ENCODE data around the gene PRLH.

PRLH gene

GRCh38 chr2:237539681-237540080, 26.7 kb upstream of the PRLH start:
- DNase-seq (ENCODE audit: low spot score): no peak

DNA sequence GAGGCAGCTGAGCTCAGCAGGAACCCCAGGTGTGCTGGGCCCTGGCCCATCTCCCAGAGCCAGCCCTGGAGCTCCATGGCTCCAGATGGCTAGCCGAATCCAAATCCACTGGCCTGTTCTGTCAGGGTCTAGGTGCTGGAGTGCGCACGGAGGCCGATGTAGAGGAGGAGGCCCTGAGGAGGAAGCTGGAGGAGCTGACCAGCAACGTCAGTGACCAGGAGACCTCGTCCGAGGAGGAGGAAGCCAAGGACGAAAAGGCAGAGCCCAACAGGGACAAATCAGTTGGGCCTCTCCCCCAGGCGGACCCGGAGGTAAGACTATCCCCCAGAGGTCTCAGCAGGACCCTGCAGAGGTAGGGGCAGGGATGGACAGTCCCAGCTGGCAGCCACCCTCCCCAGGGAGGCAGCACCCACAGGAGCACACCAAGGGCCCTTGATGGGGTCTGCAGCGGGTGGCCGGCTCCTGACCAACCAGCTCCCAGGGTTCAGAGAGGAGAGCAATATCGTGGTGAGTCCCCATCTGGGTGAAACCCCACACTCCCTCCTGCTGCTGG, 26.1 kb upstream of the PRLH start:
- no peak for DNase-seq (ENCODE audit: low spot score)

DNA sequence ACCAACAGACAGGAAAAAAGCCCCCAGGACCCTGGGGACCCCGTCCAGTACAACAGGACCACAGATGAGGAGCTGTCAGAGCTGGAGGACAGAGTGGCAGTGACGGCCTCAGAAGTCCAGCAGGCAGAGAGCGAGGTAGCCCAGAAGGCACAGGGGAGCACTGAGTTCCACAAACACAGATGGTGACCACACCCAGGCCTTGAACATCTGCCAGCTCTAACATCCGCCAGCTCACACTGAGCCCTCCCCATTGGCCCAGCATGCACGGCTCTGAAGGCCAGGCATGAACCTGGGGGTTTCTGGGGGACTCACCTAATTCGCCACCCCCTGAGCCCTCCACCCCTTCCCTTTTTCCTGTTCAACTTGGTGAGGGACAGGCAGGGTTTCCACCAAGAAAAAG, 25.6 kb upstream of the PRLH start:
- no peak for DNase-seq (ENCODE audit: low spot score)

DNA sequence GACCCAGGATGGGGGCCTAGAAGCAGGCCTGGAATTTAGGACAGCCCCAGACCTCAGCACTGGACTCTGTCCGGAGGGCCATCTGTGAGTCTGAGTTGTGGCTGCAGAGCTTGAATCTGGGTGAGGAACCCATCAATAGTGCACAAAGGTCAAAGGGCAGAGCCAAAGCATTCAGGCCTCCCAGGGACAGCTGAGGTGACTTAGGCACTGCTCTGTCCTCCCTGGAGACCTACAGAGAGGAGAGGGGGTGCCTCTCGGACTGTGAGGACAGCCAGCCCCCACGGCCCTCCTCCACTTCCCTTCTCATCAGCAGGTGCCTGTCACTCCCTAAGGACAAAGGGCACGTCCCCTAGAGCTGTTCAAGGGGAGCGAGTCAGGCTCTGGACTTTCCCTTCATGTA, 25.1 kb upstream of the PRLH start:
- no peak for DNase-seq (ENCODE audit: low spot score)

- DNase-seq (ENCODE audit: low spot score): no peak
Observed at GRCh38 chr2:237542001-237542704, 24.2 kb upstream of the PRLH start.

DNA sequence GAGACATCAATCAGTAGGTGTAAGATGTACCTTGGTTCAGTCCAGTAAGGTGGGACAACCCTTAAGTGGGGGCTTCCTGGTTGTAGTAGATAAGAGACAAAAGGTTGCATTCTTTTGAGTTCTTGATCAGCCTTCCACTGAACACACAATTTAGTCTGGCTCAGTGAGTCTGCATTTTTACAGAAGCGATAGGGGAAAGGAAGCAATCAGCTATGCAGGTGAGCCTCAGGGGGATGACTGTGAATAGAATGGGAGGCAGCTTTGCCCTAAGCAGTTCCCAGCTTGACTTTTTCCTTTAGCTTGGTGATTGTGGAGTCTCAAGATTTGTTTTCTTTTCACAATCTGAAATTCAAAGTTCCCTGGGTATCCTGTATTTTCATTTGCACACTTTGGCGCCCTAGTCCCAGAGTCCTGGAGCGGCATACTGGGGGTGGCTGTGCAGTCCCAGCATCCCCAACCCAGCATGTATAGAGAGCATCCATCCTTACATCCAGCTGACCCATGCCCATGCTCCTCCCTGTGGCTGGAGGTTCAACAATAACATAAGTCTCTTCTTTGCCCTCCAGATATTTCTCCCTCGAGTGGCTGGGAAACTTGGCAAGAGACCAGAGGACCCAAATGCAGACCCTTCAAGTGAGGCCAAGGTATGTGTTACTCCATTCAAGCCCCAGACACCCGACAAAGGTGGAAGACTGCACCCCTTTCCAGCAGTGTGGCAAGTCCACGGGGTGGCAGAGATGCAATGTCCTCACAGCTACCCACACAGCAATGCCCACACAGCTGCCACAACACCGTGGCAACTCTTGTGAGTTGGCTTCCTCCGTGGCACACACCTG, 20.1 kb upstream of the PRLH start:
- no peak for DNase-seq (ENCODE audit: low spot score)

DNA sequence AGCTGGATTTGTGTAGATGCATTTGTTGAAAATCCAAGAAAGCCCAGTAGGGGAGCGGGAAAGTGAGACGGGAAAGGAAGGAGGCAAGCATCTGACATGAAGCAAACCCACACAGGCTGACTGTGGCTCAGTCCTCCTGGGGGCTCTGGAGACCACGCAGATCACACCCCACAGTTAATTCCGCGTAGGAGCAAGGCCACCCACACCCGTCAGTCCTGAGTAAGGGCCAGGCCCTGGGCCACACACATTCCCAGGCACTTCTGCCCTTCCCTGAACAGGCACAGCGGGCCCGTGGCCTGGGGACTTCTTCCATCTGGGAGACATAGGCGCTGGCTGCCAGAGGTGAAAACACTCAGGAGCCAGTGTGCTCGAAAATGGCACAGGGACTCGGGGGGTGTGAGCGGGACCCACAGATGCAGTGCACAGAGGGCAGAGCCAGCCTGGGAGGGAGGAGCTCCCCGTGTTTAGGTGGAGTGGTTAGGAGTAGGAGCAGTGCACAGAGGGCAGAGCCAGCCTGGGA, 19.4 kb upstream of the PRLH start:
- no peak for DNase-seq (ENCODE audit: low spot score)

DNA sequence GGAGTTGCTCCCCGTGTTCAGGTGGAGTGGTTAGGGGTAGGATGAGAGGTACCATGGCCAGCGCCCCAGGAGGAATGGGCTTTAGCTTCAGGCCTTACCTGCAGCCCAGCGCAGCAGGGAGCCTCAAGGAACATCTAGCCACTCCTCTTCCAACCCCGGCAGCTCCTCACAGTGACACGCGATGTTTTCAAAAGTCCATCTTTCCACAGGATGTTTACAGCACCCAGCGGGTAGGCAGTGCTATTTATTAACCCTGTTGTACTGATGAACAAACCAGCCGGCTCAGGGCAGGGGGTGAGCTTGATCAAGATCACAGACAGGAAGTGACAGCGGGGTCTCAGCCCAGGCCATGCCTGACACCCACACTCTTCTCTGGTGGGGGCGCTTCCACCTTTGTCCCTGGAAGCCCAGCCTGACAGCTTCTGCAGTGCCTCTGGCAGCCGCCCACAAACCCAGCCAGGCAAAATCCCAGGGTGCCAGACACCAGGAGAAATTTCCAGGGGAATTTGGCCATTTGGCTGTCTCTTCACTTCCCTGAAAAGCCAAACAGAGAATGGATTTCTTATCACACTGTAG, 18.4 kb upstream of the PRLH start:
- no peak for DNase-seq (ENCODE audit: low spot score)

DNA sequence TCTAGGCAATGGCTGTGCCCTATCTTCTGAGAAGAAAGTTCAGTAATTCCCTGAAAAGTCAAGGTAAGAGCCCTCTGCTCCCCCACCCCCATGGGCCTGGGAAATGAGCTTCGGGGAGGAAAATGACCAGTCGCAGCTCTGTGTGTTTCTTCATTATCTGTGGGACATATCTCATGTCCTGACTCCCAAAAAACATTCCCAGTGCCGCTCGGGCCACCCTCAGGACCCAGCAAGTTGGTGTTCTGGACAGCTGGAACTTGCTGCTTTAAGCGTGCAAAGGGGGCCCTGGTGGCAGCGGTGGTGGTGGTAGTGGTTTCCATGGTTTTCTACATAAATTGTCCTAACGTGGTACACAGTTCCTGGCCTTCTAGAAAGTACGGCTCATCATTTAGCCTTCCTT, 17.2 kb upstream of the PRLH start:
- DNase-seq (ENCODE audit: low spot score): no peak

DNA sequence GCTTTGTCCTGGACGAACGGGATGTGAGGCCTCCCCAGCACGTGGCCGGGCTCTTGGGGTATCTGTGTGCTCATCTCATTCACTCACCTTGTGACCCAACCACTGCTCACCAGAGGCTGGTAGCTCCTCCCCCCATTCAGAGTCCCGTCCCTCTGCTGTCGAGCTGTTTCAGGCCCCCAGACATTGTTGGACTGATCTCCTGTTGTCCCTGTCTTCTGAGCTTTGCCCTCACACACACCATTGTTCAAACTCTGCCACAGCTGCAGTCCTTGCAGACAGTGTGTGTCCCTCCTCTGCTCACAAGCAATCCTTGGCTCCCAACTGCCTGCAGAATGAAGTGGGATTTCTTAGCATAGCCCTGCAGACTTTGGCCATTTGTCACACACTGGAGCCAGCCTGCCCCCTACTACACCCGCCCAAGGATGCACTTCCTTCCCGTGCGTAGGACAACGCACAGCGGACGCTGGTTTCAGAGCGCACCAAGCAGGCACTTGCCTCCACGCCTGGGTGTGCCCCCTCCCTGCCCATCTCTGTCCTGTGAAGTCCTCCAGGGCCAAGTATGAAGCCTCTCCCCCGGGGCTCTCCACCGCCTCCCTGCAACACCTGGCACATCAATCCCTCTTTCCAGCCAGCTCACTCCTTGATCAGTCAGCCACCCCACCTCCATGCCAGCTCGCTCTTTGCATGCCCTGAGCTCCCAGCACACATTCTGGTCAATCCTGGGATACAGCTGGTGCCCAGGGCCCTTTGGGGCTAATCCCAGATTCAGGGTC, 16.5 kb upstream of the PRLH start:
- DNase-seq (ENCODE audit: low spot score): no peak

DNA sequence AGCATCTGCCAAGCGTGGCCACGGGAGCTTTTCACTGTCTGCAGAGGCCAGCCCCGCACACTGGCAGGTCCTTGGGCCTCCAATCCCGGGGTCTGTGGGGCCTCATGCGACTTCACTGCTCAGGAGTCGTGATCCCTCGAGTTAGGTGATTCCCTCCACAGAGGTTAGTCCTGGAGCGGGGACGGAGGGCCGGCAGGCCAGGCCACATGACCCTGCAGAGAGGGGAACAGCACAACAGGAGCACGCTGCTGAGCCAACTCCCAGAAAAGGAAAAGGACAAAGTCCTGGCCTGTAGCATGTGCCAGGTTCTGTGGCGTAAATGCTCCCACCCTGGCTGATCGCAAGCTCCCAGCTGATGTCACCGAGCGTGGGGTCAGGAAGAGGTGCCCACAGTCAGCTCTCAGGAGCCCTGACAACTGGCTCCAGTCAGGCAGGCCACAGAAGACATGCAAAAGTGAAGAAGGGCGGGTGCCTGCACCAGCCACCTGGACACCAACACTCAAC, 15.3 kb upstream of the PRLH start:
- DNase-seq (ENCODE audit: low spot score): no peak

GRCh38 chr2:237552908-237553307, 13.5 kb upstream of the PRLH start:
- no peak for DNase-seq (ENCODE audit: low spot score)

GRCh38 chr2:237553948-237554347, 12.4 kb upstream of the PRLH start:
- DNase-seq (ENCODE audit: low spot score): no peak

DNA sequence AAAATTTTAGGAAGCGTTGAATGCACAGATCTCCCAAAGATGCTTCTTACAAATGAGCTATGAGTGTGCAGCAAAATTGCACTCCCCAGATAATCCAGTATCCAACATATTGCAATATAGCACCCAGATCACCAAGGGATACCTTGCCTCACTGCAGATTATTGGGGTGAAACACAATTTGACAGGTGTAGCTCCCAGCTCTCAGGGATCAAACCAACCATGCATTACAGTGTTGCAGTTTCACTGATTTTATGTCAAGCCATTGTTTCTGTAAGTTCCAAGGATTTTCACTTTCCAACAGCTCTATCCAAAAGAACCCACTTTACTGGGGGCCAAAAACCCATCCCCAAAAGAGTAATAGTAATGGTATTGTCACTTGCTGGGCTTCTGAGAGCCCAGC, 10.8 kb upstream of the PRLH start:
- no peak for DNase-seq (ENCODE audit: low spot score)

DNA sequence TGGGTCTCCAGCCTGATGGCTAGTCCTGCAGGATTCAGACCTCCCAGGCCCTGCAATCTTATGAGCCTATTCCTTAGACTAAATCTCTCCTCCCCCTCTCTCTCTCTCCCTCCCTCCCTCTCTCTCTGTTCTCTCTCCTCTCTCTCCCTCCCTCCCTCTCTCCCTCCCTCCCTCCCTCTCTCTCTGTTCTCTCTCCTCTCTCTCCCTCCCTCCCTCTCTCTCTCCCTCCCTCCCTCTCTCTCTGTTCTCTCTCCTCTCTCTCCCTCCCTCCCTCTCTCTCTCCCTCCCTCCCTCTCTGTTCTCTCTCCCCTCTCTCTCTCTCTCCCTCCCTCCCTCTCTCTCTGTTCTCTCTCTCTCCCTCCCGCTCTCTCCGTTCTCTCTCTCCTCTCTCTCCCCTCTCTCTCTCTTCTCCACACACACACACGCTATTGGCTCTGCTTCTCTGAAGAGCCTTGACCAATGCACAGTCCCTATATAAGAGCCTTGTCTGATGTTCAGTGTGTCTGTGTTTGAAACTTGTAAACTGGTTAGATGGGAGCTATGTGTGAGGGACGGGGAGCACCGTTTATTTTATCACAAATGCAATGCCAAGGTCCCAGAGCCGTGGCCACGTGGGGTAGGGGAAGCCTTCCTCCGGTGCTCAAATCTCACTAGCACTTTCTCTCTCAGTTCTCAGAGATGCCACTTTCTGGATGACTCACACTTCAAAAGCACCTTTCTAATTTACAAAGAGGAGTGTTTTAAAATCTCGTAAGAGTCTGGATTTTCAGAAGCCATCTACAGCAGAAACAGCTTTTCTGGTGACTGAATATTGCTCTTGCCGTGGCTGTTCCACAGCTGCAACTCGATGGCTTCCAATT, 9.4 kb upstream of the PRLH start:
- DNase-seq (ENCODE audit: low spot score): no peak

DNA sequence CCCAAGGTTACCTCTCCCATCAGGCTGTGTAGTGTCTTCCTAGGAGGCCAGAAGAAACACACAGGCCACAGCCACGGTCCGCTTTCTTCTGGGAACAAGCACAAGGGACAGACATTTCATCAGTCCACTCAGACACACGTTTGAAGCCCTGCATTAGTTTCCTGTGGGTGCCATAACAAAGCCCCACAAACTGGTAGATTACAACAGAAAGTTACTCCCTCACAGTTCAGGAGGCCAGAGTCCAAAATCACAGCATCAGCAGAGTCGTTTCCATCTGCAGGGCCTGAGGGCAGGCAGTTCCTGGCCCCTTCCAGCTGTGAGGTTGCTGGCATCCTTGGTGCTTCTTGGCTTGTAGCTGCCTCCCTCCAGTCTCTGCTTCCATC, 8.8 kb upstream of the PRLH start:
- DNase-seq (ENCODE audit: low spot score): no peak

GRCh38 chr2:237558961-237559641, 7.3 kb upstream of the PRLH start:
- DNase-seq (ENCODE audit: low spot score): no peak

DNA sequence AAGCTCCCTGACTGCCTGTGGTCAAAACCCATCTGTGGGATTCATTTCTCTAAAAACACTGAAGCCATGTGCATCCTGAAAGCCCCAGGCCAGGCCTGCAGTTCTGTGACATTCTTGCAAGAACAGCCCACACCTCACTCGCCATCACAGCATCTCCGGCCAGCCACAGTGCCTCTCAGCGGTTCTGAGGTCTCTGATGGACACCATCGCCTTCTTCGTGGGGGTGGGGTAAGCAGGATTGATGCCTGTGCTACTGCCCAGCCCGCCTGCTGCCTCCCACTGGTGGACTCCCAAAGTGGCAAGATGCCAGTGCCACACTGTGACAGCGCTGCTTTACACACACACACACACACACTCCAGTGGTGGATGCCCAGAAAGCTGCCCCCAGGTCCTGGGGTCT, 5.2 kb upstream of the PRLH start:
- DNase-seq (ENCODE audit: low spot score): no peak

GRCh38 chr2:237563816-237564215, 2.6 kb upstream of the PRLH start:
- no peak for DNase-seq (ENCODE audit: low spot score)
